Uterus (tissue), 2 donors: ENCODE data around the gene ACVR2A.

Experiments used
- CTCF ChIP-seq, 4 experiments: fragments of 200-600 bp in 2 of 4; fragments of 450-650 bp in 2 of 4; sonication (generic) in 2 of 4; IDR thresholded peaks; one replicate each; pipeline ENCODE4 v1.5.1; 2016 to 2019; ENCODE audit warnings: antibody characterized with exemption in 4 of 4, mild to moderate bottlenecking in 2 of 4, moderate library complexity in 1 of 4
- POLR2A ChIP-seq, 2 donors: fragments of 450-650 bp; IDR thresholded peaks; one replicate each; pipeline ENCODE4 v1.6.1; 2016; ENCODE audit warnings: antibody characterized with exemption in 2 of 2, mild to moderate bottlenecking in 1 of 2, moderate library complexity in 1 of 2

DNA sequence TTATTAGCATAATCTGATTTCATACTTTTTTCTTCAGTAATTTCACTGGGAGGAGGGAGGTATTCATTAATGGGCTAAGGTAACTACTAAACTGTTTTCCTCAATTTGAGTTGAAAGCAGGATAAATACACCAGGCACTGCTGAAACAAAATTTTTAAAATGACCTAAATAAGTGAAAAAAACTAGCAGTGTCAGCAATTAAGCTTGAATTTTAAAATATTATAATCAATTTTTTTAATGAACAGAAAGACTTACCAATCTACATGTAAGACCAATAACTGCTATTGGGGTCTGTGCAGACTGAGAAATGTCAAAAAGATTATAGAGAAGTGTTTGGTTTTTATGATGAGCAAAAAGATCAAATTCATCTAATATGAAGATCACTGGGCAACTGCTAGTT, 107.3 kb downstream of the ACVR2A start:
- TF ChIP-seq CTCF (IDR thresholded peaks at IDR 0.05) (no peak), POLR2A (IDR thresholded peaks at IDR 0.05) (no peak)
